Karpas-422 (cell line): ENCODE measurements around the gene ZCRB1. TPM values are rescaled to one million over a fixed set of nuclear protein-coding genes. Genes with fewer than 3 reads are reported as not detected.

Experiments
- DNase-seq: peaks from one replicate; pipeline ENCODE4 v3.0.0-alpha.2; 2015
- H2AFZ ChIP-seq: fragments of 200-600 bp; sonication (generic); 2 replicates; pipeline ENCODE4 v1.6.1; 2014; ENCODE audit warnings: antibody characterized with exemption, low read length, mixed read lengths
- H3K27ac ChIP-seq: fragments of 200-600 bp; sonication (generic); 2 replicates; pipeline ENCODE4 v1.5.1; 2014; ENCODE audit warnings: mild to moderate bottlenecking, low read length, moderate library complexity
- H3K27me3 ChIP-seq: fragments of 200-600 bp; sonication (generic); 2 replicates; pipeline ENCODE4 v1.6.1; 2014; ENCODE audit warnings: low read length, mixed read lengths
- H3K36me3 ChIP-seq: fragments of 200-600 bp; sonication (generic); 2 replicates; pipeline ENCODE4 v1.6.1; 2014; ENCODE audit warnings: low read length, mixed read lengths; ENCODE audit not compliant: insufficient read depth
- H3K4me1 ChIP-seq: fragments of 200-600 bp; sonication (generic); 2 replicates; pipeline ENCODE4 v1.6.1; 2014; ENCODE audit warnings: mild to moderate bottlenecking, low read length, mixed read lengths
- H3K4me2 ChIP-seq: fragments of 200-600 bp; sonication (generic); 2 replicates; pipeline ENCODE4 v1.6.1; 2014; ENCODE audit warnings: low read length, low read depth, mild to moderate bottlenecking; ENCODE audit not compliant: poor library complexity, severe bottlenecking
- H3K4me3 ChIP-seq: fragments of 200-600 bp; sonication (generic); 2 replicates; pipeline ENCODE4 v1.5.1; 2014; ENCODE audit warnings: mild to moderate bottlenecking, antibody characterized with exemption, low read length, mixed read lengths
- H3K79me2 ChIP-seq: fragments of 200-600 bp; sonication (generic); 2 replicates; pipeline ENCODE4 v1.6.1; 2014; ENCODE audit warnings: mild to moderate bottlenecking, low read length, mixed read lengths
- H3K9ac ChIP-seq: fragments of 200-600 bp; sonication (generic); 2 replicates; pipeline ENCODE4 v1.6.0; 2014; ENCODE audit warnings: low read length
- H3K9me2 ChIP-seq: fragments of 200-600 bp; sonication (generic), shearing (Covaris generic); replicated peaks from 2 replicates; pipeline ENCODE4 v1.6.0; 2014; ENCODE audit warnings: mild to moderate bottlenecking, low read length, moderate library complexity; ENCODE audit not compliant: insufficient read depth
- H3K9me3 ChIP-seq: fragments of 300-700, 200-600 bp; sonication (generic); 2 replicates; pipeline ENCODE4 v1.6.1; 2014; ENCODE audit warnings: low read length, mixed read lengths
- H4K20me1 ChIP-seq: fragments of 200-600 bp; sonication (generic); 2 replicates; pipeline ENCODE4 v1.6.1; 2014; ENCODE audit warnings: mild to moderate bottlenecking, antibody characterized with exemption, low read length, low read depth; ENCODE audit not compliant: insufficient read depth
- total RNA-seq: library from RNA; depleted of rRNA; stranded (reverse); fragments of >200 nt; shearing (Covaris generic); gene quantifications from 2 replicates; pipeline ENCODE4 v1.2.3, GENCODE V29; 2014; ENCODE audit warnings: low replicate concordance

ZCRB1 gene
- total RNA-seq, 1 experiment from 2014 or later, result 58.4 TPM

DNA sequence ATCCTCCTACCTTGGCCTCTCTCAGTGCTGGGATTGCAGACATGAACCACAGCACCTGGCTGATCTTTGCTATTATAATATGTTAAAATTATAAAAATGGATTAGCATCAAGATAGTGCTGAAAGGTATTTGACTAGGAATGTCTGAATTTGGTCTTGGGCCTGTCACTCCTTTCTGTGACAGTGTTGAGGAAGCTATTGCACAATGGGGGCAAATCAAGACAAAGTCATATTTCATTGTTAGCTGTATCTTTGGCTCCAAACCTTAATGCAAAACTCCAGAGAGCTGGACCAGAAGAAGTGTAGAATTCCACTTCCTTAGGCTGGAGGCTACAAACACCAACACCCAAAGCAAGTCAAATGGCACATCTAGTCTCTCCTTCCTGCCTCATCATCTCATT is 42.2 kb downstream of the ZCRB1 start:
- Histone ChIP-seq H3K79me2 (no peaks in the 10 kb centered on the region), H3K27ac (peak overlapping the region; percentile 90), H3K36me3 (no peaks in the 10 kb centered on the region), H3K4me3 (no peak overlapping the region), H3K27me3 (no peaks in the 10 kb centered on the region), H3K4me2 (peak overlapping the region; percentile 55), H4K20me1 (no peaks in the 10 kb centered on the region), H3K9me2 (no peaks in the 10 kb centered on the region), H3K9ac (no peak overlapping the region), H3K4me1 (peaks cover 59% of the 10 kb centered on the region), H3K9me3 (no peaks in the 10 kb centered on the region), H2AFZ (peak overlapping the region; percentile 40; the same call in 1 of the 2 replicates)
- DNase-seq, result peak; percentile 63

DNA sequence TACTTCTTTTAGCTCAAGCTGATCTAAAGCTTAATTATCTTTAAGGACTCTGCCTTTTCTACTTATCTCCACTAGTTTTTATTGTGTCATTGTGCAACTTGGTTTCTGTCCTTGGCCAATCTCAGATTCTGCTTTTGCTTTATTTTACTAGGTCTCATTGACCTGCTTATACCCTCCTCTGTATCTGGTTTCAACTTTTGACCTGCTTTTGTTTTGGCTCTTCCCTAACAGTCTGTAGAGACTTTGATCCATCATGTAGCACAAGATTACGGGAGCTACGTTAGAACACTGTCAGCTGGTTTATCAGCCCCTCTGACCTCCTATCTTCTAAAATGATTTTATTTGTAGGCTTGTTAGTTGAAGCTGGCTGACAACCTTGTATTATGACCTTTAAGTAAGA is 43.6 kb downstream of the ZCRB1 start:
- Histone ChIP-seq H3K4me2 (peak overlapping the region; percentile 61), H3K27me3 (no peaks in the 10 kb centered on the region), H3K4me3 (peak overlapping the region; percentile 22), H3K79me2 (no peaks in the 10 kb centered on the region), H3K9me2 (no peaks in the 10 kb centered on the region), H4K20me1 (no peaks in the 10 kb centered on the region), H3K9ac (peak overlapping the region; percentile 50), H3K27ac (peak overlapping the region; percentile 90), H2AFZ (peak overlapping the region; percentile 29), H3K4me1 (peaks cover 56% of the 10 kb centered on the region), H3K36me3 (no peaks in the 10 kb centered on the region), H3K9me3 (no peaks in the 10 kb centered on the region)
- peak; percentile 50 for DNase-seq

DNA sequence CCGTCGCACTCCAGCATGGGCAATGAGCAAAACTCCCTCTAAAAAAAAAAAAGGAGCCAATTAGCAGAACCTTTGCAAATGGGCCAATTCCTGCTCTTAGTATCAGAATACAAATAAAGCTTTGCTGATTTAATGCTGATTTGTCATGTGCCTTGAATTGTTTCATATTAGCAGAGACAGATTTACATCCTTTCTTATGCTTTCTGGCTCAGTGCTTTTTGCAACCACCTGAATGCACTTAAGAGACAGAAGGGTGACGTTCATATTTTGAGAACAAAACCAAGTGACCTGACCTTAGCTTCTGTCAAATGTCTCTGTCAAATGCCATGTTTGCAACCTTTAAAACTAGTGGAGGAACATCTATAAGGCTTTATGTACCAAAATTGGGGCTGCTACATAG is 44.0 kb downstream of the ZCRB1 start:
- no peaks in the 10 kb centered on the region for H4K20me1 ChIP-seq
- peaks cover 56% of the 10 kb centered on the region for H3K4me1 ChIP-seq
- peak overlapping the region; percentile 50 for H3K9ac ChIP-seq
- H3K27me3 ChIP-seq, result no peaks in the 10 kb centered on the region
- H2AFZ ChIP-seq, result peak overlapping the region; percentile 29
- DNase-seq, result peak; percentile 91
- no peaks in the 10 kb centered on the region for H3K36me3 ChIP-seq
- peak overlapping the region; percentile 90 for H3K27ac ChIP-seq
- H3K9me2 ChIP-seq, result no peaks in the 10 kb centered on the region
- peak overlapping the region; percentile 22; the same call in 1 of the 2 replicates for H3K4me3 ChIP-seq
- H3K79me2 ChIP-seq, result no peaks in the 10 kb centered on the region
- H3K9me3 ChIP-seq, result no peaks in the 10 kb centered on the region
- peak overlapping the region; percentile 61 for H3K4me2 ChIP-seq

DNA sequence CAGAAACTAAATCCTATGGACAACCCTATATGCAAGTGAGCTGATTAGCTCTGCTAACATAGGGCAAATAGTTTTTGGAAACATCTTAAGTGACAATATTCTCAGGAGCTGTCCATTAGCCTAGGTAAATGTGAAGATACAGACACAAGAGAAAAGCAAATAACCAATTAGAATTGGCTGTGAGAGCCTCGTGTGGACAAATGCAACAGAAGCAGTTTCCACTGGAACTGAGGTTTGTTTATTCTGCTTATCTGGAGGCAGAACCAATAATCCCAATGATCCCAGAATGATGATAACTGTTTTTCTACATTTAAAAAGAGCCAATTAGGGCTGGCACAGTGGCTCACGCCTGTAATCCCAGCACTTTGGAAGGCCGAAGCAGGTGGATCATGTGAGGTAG is 44.6 kb downstream of the ZCRB1 start:
- Histone ChIP-seq H3K79me2 (no peaks in the 10 kb centered on the region), H4K20me1 (no peaks in the 10 kb centered on the region), H3K9me3 (no peaks in the 10 kb centered on the region), H3K27ac (peak overlapping the region; percentile 90), H3K36me3 (no peaks in the 10 kb centered on the region), H2AFZ (no peak overlapping the region), H3K4me1 (peaks cover 56% of the 10 kb centered on the region), H3K4me3 (no peak overlapping the region), H3K9me2 (no peaks in the 10 kb centered on the region), H3K4me2 (peak overlapping the region; percentile 22), H3K27me3 (no peaks in the 10 kb centered on the region), H3K9ac (no peak overlapping the region)
- no peak for DNase-seq

DNA sequence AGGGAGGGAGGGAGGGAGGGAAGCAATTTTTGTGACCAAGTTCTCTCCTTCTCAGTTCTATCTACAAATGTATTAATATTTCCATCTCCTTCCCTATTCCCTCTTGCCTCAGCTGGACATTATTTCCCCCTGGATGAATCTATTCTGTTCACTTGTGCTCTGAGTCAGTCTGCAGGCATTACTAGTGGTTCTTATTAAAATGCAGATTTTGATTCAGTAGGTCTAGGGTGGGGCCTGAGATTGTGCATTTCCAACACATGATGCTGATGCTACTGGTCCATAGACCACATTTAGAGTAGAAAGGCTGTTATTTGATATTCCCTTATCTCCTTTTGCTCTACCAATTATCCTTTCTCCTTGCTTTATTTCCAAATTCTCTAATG is 47.8 kb downstream of the ZCRB1 start:
- Histone ChIP-seq H3K4me3 (no peak overlapping the region), H3K9me2 (no peaks in the 10 kb centered on the region), H2AFZ (no peak overlapping the region), H3K9me3 (no peaks in the 10 kb centered on the region), H3K4me1 (peaks cover 36% of the 10 kb centered on the region), H3K27ac (no peak overlapping the region), H3K27me3 (no peaks in the 10 kb centered on the region), H3K9ac (no peak overlapping the region), H3K36me3 (no peaks in the 10 kb centered on the region), H4K20me1 (no peaks in the 10 kb centered on the region), H3K79me2 (no peaks in the 10 kb centered on the region), H3K4me2 (no peak overlapping the region)
- DNase-seq, result no peak

DNA sequence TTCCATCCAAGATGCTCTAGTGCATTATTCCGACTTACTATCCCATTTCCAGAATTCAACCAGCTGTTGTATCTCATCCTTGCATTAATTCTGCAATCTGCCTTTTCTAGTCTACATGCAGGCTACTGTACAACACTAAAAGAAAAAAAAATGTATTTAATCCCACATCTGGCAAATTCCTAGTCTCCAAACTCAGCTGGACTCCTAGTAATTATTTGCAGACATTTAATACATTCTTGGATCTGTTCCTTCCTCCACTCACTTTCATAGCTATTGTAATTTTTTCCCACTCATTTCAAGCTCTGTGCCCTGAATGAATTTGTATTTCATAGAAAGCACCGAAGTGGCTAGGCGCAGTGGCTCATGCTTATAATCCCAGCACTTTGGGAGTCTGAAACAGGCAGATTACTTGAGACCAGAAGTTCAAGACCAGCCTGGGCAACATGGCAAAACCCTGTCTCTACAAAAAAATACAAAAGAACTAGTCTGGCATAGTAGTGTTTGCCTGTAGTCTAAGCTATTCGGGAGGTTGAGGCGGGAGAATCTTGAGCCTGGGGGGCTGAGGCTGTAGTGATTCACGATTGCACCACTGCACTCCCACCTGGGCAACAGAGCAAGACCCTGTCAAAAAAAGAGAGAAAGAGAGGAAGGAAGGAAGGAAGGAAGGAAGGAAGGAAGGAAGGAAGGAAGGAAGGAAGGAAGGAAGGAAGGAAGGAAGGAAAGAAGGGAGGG is 48.3 kb downstream of the ZCRB1 start:
- H3K9me3 ChIP-seq, result no peaks in the 10 kb centered on the region; the same call in 1 of the 2 replicates
- H3K27ac ChIP-seq, result no peak overlapping the region
- H4K20me1 ChIP-seq, result no peaks in the 10 kb centered on the region
- H3K9me2 ChIP-seq, result no peaks in the 10 kb centered on the region
- peaks cover 31% of the 10 kb centered on the region for H3K4me1 ChIP-seq
- H3K4me2 ChIP-seq, result no peak overlapping the region
- H3K9ac ChIP-seq, result no peak overlapping the region
- H3K27me3 ChIP-seq, result no peaks in the 10 kb centered on the region
- no peaks in the 10 kb centered on the region for H3K36me3 ChIP-seq
- H3K4me3 ChIP-seq, result no peak overlapping the region
- no peak for DNase-seq
- no peaks in the 10 kb centered on the region for H3K79me2 ChIP-seq
- H2AFZ ChIP-seq, result no peak overlapping the region

DNA sequence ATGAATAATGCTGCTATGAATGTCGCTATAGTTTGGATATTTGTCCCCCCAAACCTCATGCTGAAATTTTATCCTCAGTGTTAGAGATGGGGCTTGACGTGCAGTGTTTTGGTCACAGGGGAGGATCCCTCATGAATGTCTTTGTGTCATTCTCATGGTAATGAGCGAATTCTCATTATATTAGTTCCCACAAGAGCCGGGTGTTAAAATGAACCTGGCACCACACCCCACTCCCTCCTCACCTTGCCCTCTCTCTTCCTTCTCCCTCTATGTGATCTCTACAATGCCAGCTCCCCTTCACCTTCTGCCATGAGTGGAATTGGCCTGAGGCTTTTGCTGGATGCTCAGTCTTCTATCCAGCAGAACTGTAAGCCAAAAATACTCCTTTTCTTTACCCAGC is 50.4 kb downstream of the ZCRB1 start:
- no peak overlapping the region for H3K27ac ChIP-seq
- no peak overlapping the region for H3K4me3 ChIP-seq
- H4K20me1 ChIP-seq, result no peaks in the 10 kb centered on the region
- no peak overlapping the region for H3K9ac ChIP-seq
- no peaks in the 10 kb centered on the region for H3K9me2 ChIP-seq
- no peaks in the 10 kb centered on the region for H3K79me2 ChIP-seq
- H2AFZ ChIP-seq, result no peak overlapping the region
- H3K4me2 ChIP-seq, result no peak overlapping the region
- H3K36me3 ChIP-seq, result no peaks in the 10 kb centered on the region
- H3K4me1 ChIP-seq, result peaks cover 10% of the 10 kb centered on the region
- no peak for DNase-seq
- H3K27me3 ChIP-seq, result no peaks in the 10 kb centered on the region
- no peaks in the 10 kb centered on the region; the same call in 1 of the 2 replicates for H3K9me3 ChIP-seq

DNA sequence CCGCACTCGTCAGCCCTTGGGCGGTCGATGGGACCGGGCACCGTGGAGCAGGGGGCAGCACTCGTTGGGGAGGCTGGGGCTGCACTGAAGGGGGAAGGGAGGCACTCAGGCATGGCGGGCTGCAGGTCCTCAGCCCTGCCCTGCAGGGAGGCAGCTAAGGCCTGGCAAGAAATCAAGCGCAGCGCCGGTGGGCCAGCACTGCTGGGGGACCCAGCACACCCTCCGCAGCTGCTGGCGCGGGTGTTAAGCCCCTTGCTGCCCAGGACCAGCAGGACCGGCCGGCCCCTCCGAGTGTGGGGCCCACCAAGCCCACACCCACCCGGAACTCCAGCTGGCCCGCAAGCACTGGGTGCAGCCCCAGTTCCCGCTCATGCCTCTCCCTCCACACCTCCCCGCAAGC is 52.2 kb downstream of the ZCRB1 start:
- H3K4me2 ChIP-seq, result no peak overlapping the region
- no peaks in the 10 kb centered on the region; the same call in 1 of the 2 replicates for H3K9me3 ChIP-seq
- H3K4me3 ChIP-seq, result no peak overlapping the region
- no peaks in the 10 kb centered on the region for H3K79me2 ChIP-seq
- no peak for DNase-seq
- H3K4me1 ChIP-seq, result peaks cover 7% of the 10 kb centered on the region
- H4K20me1 ChIP-seq, result no peaks in the 10 kb centered on the region
- H3K9me2 ChIP-seq, result no peaks in the 10 kb centered on the region
- no peak overlapping the region for H2AFZ ChIP-seq
- H3K27ac ChIP-seq, result no peak overlapping the region
- H3K9ac ChIP-seq, result no peak overlapping the region
- H3K36me3 ChIP-seq, result no peaks in the 10 kb centered on the region
- H3K27me3 ChIP-seq, result no peaks in the 10 kb centered on the region
